GM19025 (cell line): ENCODE data around the gene SELENOS.

Experiments used
- ATAC-seq: cut with Tn5 transposase; IDR thresholded peaks from one replicate; pipeline ENCODE4 v1.9.1; 2021; ENCODE audit warnings: mild to moderate bottlenecking, low read depth, moderate library complexity; ENCODE audit not compliant: unreplicated experiment

SELENOS gene

DNA sequence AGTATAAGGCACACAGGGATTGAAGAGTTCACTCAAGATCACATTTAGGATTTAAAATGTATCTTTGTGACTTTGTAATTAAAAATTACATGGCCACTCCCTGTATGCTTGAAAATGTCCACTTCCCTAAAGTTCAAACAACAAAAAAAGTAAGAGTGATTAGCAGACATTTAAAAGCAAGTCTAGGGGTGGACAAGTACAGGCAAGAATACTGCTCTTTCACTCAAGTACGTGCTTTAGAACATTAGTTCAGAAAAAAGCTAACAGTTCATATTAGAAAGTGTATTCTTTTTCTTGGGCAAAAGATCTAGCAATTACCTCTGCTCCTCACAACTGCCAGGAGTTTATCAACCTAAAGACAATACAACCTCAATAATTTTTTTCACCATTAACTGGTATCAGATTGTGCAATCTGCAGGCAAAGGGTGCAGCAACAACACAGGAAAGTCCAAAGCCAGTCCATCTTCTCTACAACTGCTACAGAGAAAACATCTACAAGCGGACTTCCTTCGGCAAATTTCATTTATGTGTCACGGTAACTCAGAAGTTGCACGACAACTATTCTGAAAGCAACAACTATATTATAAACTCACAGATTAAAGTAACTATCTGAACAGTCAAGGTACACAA is 43.5 kb downstream of the SELENOS start:
- ATAC-seq = no peak

DNA sequence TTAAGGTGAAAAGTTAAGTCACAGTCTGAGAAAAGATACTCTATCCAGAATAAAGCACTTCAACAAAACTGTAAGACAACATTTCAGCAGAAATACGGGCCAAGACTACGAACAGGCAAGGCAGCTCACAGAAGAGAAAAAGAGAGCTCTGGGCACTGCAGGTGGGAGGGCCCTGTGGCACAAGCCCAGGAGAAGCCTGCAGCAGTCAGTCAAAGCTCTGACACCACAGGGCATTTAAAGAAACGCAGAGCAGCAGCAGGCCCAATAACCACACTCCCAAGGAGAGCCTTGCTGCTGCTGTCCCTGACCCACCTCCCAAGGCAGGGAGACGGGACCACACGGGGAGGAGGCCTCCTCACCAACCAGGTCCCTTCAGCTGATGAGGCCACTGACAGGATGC is 44.6 kb downstream of the SELENOS start:
- ATAC-seq = no peak

DNA sequence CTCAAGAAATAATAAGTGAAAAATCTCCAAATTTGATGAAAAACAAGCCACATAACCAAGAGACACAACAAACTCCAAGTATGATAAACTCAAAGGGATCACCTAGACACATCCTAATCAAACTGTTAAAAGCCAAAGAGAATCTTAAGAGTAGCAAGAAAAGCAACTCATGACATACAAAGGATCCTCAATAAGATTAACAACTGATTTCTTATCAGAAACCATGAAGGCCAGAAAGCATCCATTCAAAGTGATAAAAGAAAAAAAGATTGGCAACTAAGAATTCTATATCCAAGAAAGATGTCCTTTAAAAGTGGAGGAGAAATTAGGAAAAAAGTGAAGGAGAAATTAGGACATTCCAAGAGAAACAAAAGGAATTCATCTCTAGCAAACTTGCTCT is 49.0 kb downstream of the SELENOS start:
- ATAC-seq = no peak

DNA sequence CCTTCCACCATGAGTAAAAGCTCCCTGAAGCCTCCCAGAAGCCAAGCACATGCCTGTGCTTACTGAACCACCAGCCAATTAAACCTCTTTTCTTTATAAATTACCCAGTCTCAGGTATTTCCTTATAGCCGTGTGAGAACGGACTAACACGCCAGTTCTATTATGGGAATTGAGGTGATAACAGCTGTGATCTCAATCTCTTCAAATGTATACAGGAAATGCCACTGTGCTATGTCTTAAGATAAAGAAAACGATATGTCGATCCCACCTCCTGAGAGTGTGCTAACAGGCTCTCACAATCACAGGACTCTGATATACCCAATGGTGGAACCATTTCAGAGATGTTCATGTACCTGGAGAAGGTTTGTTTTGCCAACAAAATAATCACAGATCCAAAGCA is 51.6 kb downstream of the SELENOS start:
- no peak for ATAC-seq
